K562 (cell line): Measurements from ENCODE around the gene RRP9. TPM values are rescaled to one million over a fixed set of nuclear protein-coding genes. Genes with fewer than 3 reads are reported as not detected.

Experiments
- ADNP ChIP-seq: fragments of 200-800 bp; sonication (Bioruptor generic); IDR thresholded peaks from 2 replicates; pipeline ENCODE4 v1.6.1; 2016; ENCODE audit warnings: missing genetic modification characterization, missing compliant biosample characterization
- CTBP1 ChIP-seq: fragments of 450-650 bp; IDR thresholded peaks from 2 replicates; pipeline ENCODE4 v1.6.1; 2016; ENCODE audit warnings: borderline replicate concordance
- ELF1 ChIP-seq: fragments of 200-800 bp; sonication (Bioruptor generic); IDR thresholded peaks from 2 replicates; pipeline ENCODE4 v1.6.1; 2016; ENCODE audit warnings: missing genetic modification characterization, missing compliant biosample characterization
- HDAC3 ChIP-seq: fragments of 450-650 bp; IDR thresholded peaks from 2 replicates; pipeline ENCODE4 v1.6.1; 2018; ENCODE audit warnings: borderline replicate concordance, mild to moderate bottlenecking, moderate library complexity; ENCODE audit not compliant: partially characterized antibody
- KAT7 ChIP-seq: sonication (generic); formaldehyde crosslinking; IDR thresholded peaks from 2 replicates; pipeline ENCODE4 v1.8.0; 2022; ENCODE audit warnings: missing genetic modification reagents, mild to moderate bottlenecking, borderline replicate concordance
- NRF1 ChIP-seq, 2 experiments: fragments of 450-650 bp; IDR thresholded peaks in 1 of 2; conservative IDR thresholded peaks in 1 of 2; 2 replicates each; pipeline ENCODE4 v1.6.1; 2014; ENCODE audit warnings: mild to moderate bottlenecking in 2 of 2
- PCBP1 ChIP-seq: fragments of 200-400 bp; formaldehyde crosslinking; IDR thresholded peaks from 2 replicates; pipeline ENCODE4 v1.6.1; 2018; ENCODE audit warnings: mild to moderate bottlenecking, low read depth, low read length; ENCODE audit not compliant: poor library complexity, severe bottlenecking
- RBM14 ChIP-seq: fragments of 200-400 bp; formaldehyde crosslinking; IDR thresholded peaks from 2 replicates; pipeline ENCODE4 v1.6.1; 2018; ENCODE audit warnings: low read depth, mild to moderate bottlenecking, low read length, moderate library complexity, borderline replicate concordance; ENCODE audit not compliant: insufficient read depth
- SIX5 ChIP-seq, 2 experiments: IDR thresholded peaks; 2 replicates each; pipeline ENCODE4 v1.6.1; 2011; ENCODE audit warnings: low read length in 2 of 2, borderline replicate concordance in 1 of 2, low read depth in 1 of 2, mild to moderate bottlenecking in 1 of 2, moderate library complexity in 1 of 2; ENCODE audit not compliant: insufficient read depth in 1 of 2
- SRF ChIP-seq, 2 experiments: fragments of 250-450, 450-650 bp in 1 of 2; sonication (Bioruptor Pico) in 1 of 2; sonication (generic) in 1 of 2; formaldehyde crosslinking; IDR thresholded peaks; 2 replicates each; pipeline versions ENCODE4 v1.5.0 to v1.5.1; 2020 to 2022; ENCODE audit warnings: mild to moderate bottlenecking in 1 of 2, missing genetic modification reagents in 1 of 2
- STAT5A ChIP-seq: IDR thresholded peaks from 2 replicates; pipeline ENCODE4 v1.6.1; 2012; ENCODE audit warnings: low read length, inconsistent platforms, borderline replicate concordance
- SUPT5H ChIP-seq: fragments of 450-650 bp; IDR thresholded peaks from 2 replicates; pipeline ENCODE4 v1.6.1; 2016
- ZNF184 ChIP-seq: sonication (generic); formaldehyde crosslinking; IDR thresholded peaks from 2 replicates; pipeline ENCODE4 v1.5.0; 2020; ENCODE audit warnings: missing genetic modification reagents
- ZNF668 ChIP-seq: fragments of 250-450 bp; sonication (Bioruptor Pico); IDR thresholded peaks from 2 replicates; pipeline ENCODE4 v1.8.0; 2022; ENCODE audit warnings: mild to moderate bottlenecking, inconsistent platforms
- polyA plus RNA-seq, 8 experiments: library from polyadenylated mRNA; depleted of rRNA in 4 of 8; stranded (reverse) in 5 of 8; unstranded in 3 of 8; fragments of >200 nt; fragmentation: Nextera tagmentation in 2 of 8; fragmentation: Illumina TruSeq in 1 of 8; extraction: Ambion mirVana in 2 of 8; extraction: Trizol in 1 of 8; gene quantifications; 2 replicates each; pipeline versions ENCODE4 v1.2.1 to v1.2.3, GENCODE V29; 2011 to 2014; ENCODE audit warnings: inconsistent platforms in 1 of 8, missing spikeins in 1 of 8
- total RNA-seq, 7 experiments: library from RNA; depleted of rRNA in 6 of 7; stranded (reverse); fragments of >200 nt in 6 of 7; fragmentation: Illumina TruSeq in 2 of 7; extraction: Trizol in 2 of 7; gene quantifications; 2 replicates each; pipeline versions ENCODE4 v1.2.1 to v1.2.3, GENCODE V29; 2011 to 2021; ENCODE audit warnings: low replicate concordance in 1 of 7
- TF ChIP-seq, protein P1 (sequence below): fragments of 450-650 bp; IDR thresholded peaks from 2 replicates; pipeline ENCODE4 v1.6.1; 2016; ENCODE audit warnings: mild to moderate bottlenecking
- TF ChIP-seq, protein P2 (sequence below), 2 experiments: fragments of 450-650 bp in 1 of 2; sonication (generic) in 1 of 2; formaldehyde crosslinking; conservative IDR thresholded peaks; 2 replicates each; pipeline versions ENCODE4 v1.4.0 to v1.8.1; 2020 to 2022; ENCODE audit warnings: mild to moderate bottlenecking in 1 of 2, missing genetic modification reagents in 1 of 2

Gene RRP9
- total and polyA plus RNA-seq, 9 of the 15 experiments (the other 6 are each of a cell fraction or from before 2014, with no cell fraction given) = 5.2 to 67.0 (median 45.9) TPM

DNA sequence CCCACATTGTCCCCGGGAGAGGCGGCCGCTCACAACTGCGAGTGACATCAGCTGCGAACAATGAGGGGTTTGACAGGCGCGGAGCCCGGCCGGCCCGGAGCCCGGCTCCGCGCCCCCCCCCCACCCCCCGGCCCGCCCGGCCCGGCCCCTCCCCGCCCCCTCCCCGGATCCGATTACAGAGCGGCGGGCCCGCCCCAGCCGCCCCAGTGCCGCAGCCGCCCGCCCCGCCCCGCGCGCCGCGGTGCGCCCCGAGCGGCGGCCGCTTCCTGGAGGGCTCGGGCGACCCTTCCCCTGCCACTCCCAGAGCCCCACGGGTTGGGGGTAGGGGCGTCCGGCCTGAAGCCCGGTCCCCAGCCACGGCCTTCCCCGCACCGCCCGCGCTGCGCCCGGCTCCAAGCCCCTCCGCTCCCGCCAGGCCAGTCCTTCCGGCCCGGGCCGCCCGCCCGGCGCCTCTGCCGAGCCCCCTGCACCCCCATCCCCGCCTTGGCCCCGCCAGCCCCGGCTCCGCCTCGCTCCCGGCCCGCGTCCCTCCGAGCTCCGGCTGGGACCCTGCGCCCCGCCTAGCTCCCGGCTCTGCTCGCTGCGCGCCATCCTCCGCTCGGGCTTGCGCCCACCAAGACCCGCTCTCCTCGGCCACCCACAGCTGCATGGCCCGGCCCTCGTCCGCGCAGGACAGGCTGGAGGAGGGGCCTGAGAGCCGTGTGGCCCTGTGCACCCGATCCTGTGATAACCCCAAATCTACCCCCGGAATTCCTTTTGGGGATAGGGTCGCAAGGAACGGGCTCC lies 25.9 kb upstream of the RRP9 start, which contains the start of gene PCBP4 (continued):
- TF ChIP-seq STAT5A (no peak), KAT7 (CRISPR knock-in tag) (no peak), PCBP1 (no peak), ADNP (tag) (no peak), NRF1 (conservative IDR thresholded peaks at IDR 0.05 in 1 of 2, IDR thresholded peaks at IDR 0.05 in 1 of 2) (peak in 1 of 2 experiments; percentile 53; a peak in 2 of 4 replicates), HDAC3 (no peak), ZNF668 (CRISPR knock-in tag) (no peak), SIX5 (IDR thresholded peaks at IDR 0.05; ENCODE audit: borderline replicate concordance in 1 of 2, insufficient read depth in 1 of 2, low read depth in 1 of 2, low read length in 2 of 2) (no peak), SRF (CRISPR knock-in tag; IDR thresholded peaks at IDR 0.05) (no peak), CTBP1 (peak; percentile 21; the same call in 1 of the 2 replicates), RBM14 (no peak), SUPT5H (peak; percentile 44; the same call in 1 of the 2 replicates), ZNF184 (CRISPR knock-in tag) (no peak), ELF1 (tag) (peak; percentile 41; the same call in 1 of the 2 replicates)
- TF ChIP-seq, protein P1, sequence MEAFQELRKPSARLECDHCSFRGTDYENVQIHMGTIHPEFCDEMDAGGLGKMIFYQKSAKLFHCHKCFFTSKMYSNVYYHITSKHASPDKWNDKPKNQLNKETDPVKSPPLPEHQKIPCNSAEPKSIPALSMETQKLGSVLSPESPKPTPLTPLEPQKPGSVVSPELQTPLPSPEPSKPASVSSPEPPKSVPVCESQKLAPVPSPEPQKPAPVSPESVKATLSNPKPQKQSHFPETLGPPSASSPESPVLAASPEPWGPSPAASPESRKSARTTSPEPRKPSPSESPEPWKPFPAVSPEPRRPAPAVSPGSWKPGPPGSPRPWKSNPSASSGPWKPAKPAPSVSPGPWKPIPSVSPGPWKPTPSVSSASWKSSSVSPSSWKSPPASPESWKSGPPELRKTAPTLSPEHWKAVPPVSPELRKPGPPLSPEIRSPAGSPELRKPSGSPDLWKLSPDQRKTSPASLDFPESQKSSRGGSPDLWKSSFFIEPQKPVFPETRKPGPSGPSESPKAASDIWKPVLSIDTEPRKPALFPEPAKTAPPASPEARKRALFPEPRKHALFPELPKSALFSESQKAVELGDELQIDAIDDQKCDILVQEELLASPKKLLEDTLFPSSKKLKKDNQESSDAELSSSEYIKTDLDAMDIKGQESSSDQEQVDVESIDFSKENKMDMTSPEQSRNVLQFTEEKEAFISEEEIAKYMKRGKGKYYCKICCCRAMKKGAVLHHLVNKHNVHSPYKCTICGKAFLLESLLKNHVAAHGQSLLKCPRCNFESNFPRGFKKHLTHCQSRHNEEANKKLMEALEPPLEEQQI = no peak
- TF ChIP-seq, protein P2, sequence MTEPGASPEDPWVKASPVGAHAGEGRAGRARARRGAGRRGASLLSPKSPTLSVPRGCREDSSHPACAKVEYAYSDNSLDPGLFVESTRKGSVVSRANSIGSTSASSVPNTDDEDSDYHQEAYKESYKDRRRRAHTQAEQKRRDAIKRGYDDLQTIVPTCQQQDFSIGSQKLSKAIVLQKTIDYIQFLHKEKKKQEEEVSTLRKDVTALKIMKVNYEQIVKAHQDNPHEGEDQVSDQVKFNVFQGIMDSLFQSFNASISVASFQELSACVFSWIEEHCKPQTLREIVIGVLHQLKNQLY (CRISPR knock-in tag; conservative IDR thresholded peaks at IDR 0.05) = no peak
